Coronary artery (tissue), 2 donors: Measurements from ENCODE around the gene ADAMTS18.

Experiments
- DNase-seq: peaks from one replicate; pipeline ENCODE4 v3.0.0-alpha.2; 2017; ENCODE audit warnings: low spot score
- H3K27ac ChIP-seq, 2 donors: fragments of 200-600 bp; sonication (generic); one replicate each; pipeline ENCODE4 v1.5.1; 2016 to 2019
- H3K4me3 ChIP-seq: fragments of 200-600 bp; sonication (generic); 2 replicates; pipeline ENCODE4 v1.5.1; 2016; ENCODE audit warnings: mild to moderate bottlenecking, moderate library complexity
- TF ChIP-seq, protein P1 (sequence below): fragments of 200-600 bp; sonication (generic); IDR thresholded peaks from one replicate; pipeline ENCODE4 v1.5.1; 2019; ENCODE audit warnings: antibody characterized with exemption

ADAMTS18 gene

DNA sequence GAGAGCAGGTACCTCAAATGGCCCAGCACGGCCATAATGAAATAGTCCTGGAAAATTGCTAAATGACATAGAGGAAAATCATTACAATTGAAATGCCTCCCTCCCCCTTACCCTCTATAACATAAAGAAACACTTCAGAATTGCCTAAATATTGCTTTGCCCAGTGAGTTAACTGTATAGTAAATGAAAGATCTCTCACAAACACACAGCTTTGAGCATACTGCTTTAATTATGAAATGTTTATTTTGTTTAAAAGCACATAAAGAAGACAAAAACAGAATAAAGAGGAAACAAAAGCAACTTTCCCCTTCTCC, 9.3 kb upstream of the ADAMTS18 start:
- no peak overlapping the region for H3K4me3 ChIP-seq
- TF ChIP-seq, protein P1, sequence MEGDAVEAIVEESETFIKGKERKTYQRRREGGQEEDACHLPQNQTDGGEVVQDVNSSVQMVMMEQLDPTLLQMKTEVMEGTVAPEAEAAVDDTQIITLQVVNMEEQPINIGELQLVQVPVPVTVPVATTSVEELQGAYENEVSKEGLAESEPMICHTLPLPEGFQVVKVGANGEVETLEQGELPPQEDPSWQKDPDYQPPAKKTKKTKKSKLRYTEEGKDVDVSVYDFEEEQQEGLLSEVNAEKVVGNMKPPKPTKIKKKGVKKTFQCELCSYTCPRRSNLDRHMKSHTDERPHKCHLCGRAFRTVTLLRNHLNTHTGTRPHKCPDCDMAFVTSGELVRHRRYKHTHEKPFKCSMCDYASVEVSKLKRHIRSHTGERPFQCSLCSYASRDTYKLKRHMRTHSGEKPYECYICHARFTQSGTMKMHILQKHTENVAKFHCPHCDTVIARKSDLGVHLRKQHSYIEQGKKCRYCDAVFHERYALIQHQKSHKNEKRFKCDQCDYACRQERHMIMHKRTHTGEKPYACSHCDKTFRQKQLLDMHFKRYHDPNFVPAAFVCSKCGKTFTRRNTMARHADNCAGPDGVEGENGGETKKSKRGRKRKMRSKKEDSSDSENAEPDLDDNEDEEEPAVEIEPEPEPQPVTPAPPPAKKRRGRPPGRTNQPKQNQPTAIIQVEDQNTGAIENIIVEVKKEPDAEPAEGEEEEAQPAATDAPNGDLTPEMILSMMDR: no peak
- H3K27ac ChIP-seq: no peak overlapping the region
- no peak for DNase-seq

DNA sequence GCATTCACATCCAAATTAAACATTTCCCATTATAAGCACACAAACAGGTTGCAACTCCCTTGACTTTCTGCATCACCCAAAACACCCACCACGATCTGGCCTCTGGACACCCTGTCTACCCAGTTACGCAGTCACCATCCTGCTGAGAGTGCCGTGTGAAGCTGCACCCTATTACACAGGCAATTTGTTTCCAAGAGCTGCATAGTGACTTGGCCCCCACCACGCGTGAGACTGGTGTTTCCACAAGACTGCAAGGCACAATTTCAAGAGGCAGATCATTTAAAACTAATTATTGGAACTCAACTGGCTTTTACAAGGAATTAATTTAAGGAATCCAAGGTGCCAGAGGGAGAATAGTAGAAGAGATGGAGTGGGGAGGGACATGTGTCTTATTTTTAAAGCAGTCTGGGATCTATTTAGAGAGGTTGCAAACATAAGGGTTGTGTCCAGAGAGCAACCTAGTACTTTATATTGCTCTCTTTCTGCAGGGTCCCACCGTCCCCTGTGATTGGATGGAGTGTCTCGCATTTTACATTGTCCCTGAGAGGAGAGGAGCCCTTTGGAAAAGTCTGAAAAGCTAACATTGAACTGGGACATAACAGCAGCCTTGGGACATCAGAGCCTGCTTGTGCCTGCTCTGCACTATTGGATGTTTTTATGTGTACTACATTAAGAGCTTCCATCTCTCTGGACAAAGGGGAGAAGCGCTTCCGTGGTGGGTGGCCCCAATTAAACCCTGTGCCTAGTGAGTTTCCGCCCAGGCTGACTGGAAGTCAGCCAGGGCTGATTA, 8.7 kb upstream of the ADAMTS18 start:
- Histone ChIP-seq H3K4me3 (no peak overlapping the region), H3K27ac (no peak overlapping the region)
- DNase-seq: no peak
- TF ChIP-seq, protein P1: no peak

DNA sequence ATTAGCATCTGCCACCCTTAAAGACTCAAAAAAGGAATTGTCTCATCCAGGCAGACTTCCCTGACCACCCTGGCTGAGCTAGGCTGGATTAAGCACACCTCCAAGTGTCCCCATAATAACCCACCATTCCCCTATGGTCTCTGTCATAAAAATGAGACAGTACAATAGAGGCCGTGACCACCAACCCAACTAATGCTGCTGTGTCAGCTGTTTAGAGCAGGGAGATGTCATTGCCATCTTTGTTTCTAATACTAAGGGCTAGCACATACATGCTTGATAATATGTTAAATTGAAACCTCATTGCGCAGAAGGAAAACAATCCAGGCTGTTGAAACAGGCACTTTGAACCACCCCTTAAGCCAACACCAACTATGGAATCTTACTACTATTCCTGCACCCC, 7.2 kb upstream of the ADAMTS18 start:
- no peak for DNase-seq
- H3K27ac ChIP-seq: no peak overlapping the region
- H3K4me3 ChIP-seq: no peak overlapping the region
- TF ChIP-seq, protein P1: no peak

DNA sequence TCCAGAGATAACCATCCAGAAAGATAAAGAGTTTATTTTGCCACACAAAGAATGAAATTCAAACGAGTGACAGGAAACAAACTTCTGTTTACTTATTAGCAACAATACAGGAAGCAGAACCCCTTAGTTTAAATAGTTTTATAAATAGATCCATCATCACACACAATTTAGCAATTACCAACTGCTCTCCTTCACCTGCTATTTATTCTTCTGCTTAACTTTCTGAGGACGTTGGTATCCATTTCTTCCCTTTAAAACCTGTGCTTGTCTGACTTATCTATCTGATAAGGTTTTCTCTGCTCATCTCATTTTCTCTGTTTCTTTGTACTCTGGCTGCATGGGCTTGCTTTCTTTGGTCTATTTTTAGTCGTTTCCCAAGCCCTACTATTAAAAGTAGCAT, 4.3 kb upstream of the ADAMTS18 start:
- Histone ChIP-seq H3K4me3 (no peak overlapping the region), H3K27ac (no peak overlapping the region)
- DNase-seq: no peak
- TF ChIP-seq, protein P1: no peak

DNA sequence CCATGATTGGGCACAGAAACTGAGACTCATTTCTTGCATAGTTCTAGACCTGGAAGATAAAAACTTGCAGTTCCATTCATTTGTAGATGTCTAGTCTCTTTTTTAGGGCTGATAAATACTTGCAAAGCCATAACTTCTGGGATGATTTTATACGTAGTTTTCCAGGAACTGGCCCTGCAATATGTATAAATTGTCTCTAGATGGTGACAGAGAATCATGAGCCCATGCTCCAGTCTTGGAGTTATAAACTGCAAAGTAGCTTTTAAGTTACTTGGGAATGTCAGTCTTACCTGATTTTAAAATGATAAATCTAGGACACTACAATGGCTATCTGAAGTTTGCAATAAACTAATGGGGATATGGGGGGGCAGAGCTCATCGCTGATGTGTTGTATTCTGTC, 3.0 kb upstream of the ADAMTS18 start:
- DNase-seq: no peak
- no peak overlapping the region for H3K27ac ChIP-seq
- no peak overlapping the region for H3K4me3 ChIP-seq
- TF ChIP-seq, protein P1: no peak

DNA sequence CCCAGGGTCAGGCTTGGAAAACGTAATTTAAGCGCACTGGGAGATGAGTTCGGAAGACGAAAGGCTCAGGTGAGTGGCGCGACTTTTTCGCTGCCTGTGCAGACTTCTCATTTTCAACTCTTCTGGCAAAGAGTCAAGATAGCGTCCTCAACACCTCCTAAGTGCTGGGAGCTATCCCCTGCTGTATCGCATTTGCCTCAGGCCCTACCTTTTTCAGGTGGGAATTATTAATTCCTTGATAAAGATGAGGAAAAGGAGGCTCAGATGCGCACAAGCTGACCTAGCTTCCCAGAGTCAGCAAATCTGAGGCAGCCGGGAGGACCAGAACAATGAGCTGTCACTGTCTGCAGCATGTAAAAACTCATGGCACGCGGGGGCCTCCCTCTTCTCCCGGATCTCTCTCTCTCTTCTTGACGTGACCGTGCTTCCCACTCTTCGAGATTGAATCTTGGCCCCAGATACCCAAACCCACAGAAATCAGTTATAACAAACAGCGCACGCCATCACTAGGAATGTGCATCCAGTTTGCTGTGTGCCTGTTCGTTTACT, 512 bp upstream of the ADAMTS18 start:
- DNase-seq: no peak
- TF ChIP-seq, protein P1: no peak
- Histone ChIP-seq H3K4me3 (no peak overlapping the region), H3K27ac (no peak overlapping the region)

DNA sequence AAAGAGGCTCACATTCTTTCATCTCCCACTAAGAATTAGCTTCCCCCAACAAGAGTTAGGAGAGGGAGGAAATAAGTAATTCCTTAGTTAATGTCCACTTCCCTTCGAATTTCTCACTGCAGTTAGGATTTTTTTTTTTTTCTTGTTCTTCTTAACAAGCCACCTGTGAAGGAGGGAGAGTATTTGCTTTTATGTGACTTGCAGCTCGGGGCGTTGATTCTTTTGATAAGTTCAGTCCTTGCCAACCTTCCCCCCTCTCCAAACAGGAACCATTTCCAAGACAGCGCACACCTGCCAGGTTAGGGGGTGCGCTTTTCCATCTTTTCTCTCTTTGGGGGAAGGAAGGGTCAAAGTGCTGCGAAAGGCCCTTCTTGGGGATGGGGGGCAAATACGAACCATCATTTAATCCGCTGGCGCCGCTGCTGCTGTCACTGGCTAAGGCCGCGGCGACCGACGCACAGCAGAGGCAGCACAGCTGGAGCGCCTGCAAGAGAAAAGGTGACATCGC, 758 bp downstream of the ADAMTS18 start:
- no peak overlapping the region for H3K27ac ChIP-seq
- TF ChIP-seq, protein P1: no peak
- no peak for DNase-seq
- peak overlapping the region; percentile 19 for H3K4me3 ChIP-seq
